Heart left ventricle (tissue), 16 donors: ENCODE results near the gene TADA3. TPM values are rescaled to one million over a fixed set of nuclear protein-coding genes. Genes with fewer than 3 reads are reported as not detected.
A peak's percentile ranks its signal among the peaks of the same experiment; 100 is the strongest.

Experiments used
- ATAC-seq, 4 donors: fragments of 200-7000 bp; cut with Tn5 transposase; one replicate each; pipeline ENCODE4 v1.9.1; 2020 to 2022; ENCODE audit warnings: moderate library complexity in 4 of 4, mild to moderate bottlenecking in 3 of 4, moderate number of reproducible peaks in 1 of 4
- DNase-seq, 5 donors: peaks; one replicate each; pipeline ENCODE4 v3.0.0-alpha.2; 2020
- H3K27ac ChIP-seq, 12 donors: fragments of 200-600 bp; sonication (generic) in 4 of 12; one replicate each; pipeline versions ENCODE4 v1.5.0 to v1.8.0; 2016 to 2022; ENCODE audit warnings: mild to moderate bottlenecking in 2 of 12
- H3K27me3 ChIP-seq, 9 donors: fragments of 200-600 bp; sonication (generic) in 2 of 9; one replicate each; pipeline versions ENCODE4 v1.5.1 to v1.8.0; 2016 to 2022; ENCODE audit warnings: mild to moderate bottlenecking in 3 of 9
- H3K36me3 ChIP-seq, 9 donors: fragments of 200-600 bp; sonication (generic) in 2 of 9; one replicate each; pipeline versions ENCODE4 v1.5.0 to v1.8.0; 2018 to 2022; ENCODE audit warnings: mild to moderate bottlenecking in 2 of 9
- H3K4me1 ChIP-seq, 12 donors: fragments of 200-600 bp; sonication (generic) in 4 of 12; one replicate each; pipeline versions ENCODE4 v1.5.0 to v1.8.0; 2016 to 2022; ENCODE audit warnings: mild to moderate bottlenecking in 3 of 12
- H3K4me3 ChIP-seq, 12 donors: fragments of 200-600 bp; sonication (generic) in 4 of 12; one replicate each; pipeline versions ENCODE4 v1.5.0 to v1.8.0; 2017 to 2022; ENCODE audit warnings: mild to moderate bottlenecking in 9 of 12, moderate library complexity in 4 of 12
- H3K9me3 ChIP-seq, 12 donors: fragments of 200-600 bp; sonication (generic) in 4 of 12; one replicate each; pipeline versions ENCODE4 v1.5.0 to v1.8.0; 2016 to 2022; ENCODE audit warnings: mild to moderate bottlenecking in 1 of 12
- CTCF ChIP-seq, 12 donors: fragments of 200-600 bp; sonication (generic) in 4 of 12; IDR thresholded peaks; one replicate each; pipeline versions ENCODE4 v1.5.0 to v1.8.0; 2018 to 2022; ENCODE audit warnings: antibody characterized with exemption in 12 of 12, mild to moderate bottlenecking in 5 of 12
- POLR2A ChIP-seq, 2 donors: fragments of 450-650 bp; IDR thresholded peaks; one replicate each; pipeline ENCODE4 v1.6.1; 2017; ENCODE audit warnings: antibody characterized with exemption in 2 of 2, mild to moderate bottlenecking in 2 of 2, moderate library complexity in 2 of 2
- WGBS, 4 donors: extraction: QIAGEN DNeasy Blood & Tissue Kit in 2 of 4; methylation state at CpG; one replicate each; pipeline versions ENCODE4 v1.1.5 to v1.1.7; 2013 to 2018; 5-methylcytosine and 5-hydroxymethylcytosine counted together
- intact Hi-C, 10 donors: fragments of 100-400 bp; cut with DNase I; formaldehyde crosslinking; loops; one replicate each; pipeline versions ENCODE4 v1.11.1 to v1.14.2; 2022
- polyA plus RNA-seq, 2 donors: library from polyadenylated mRNA; stranded (reverse); fragments of 200-250 nt; gene quantifications; one replicate each; pipeline ENCODE4 v1.2.3, GENCODE V29; 2013
- total RNA-seq, 9 donors: library from RNA; depleted of rRNA in 2 of 9; stranded (reverse); fragments of >200 nt in 2 of 9; fragmentation: NEBNext Ultra II Directional in 3 of 9; extraction: Animal tissue kit (Norgen Biotek cat#: 25700) in 3 of 9; gene quantifications; one replicate each; pipeline versions ENCODE4 v1.1.0 to v1.2.4, GENCODE V29; 2016 to 2023
- donor health status: ischemic (EF 13 %, LVEDD 7.1; RV severe dilation, severe dysfunction).
- donor health status: healthy with polysubstance abuse.
- donor health status: DM: no; HTN: yes; CAD: no.
- donor health status: DM: no; HTN: no; CAD: no.
- donor health status: ischemic (EF 25% LVEDD 6.9; RV normal size, moderate dysfunction).
- donor health status: ischemic (EF 25% LVEDD 5.7; RV mildly dilated, moderate dysfunction).
- donor health status: healthy.
- donor health status: DM: yes; HTN: yes; CAD: no.
- donor health status: ischemic (EF 35%, LVEDD 5.7; RV mildly dilated, moderate dysfunction).
- donor health status: nonischemic (EF 11% LVEDD 7.7; RV severe dilation, severe dysfunction).
- donor health status: DM: yes; HTN: yes; CAD: no.
- donor health status: PGD.
- donor health status: ischemic (EF 29% LVEDD 5.4; RV normal size, mild dysfunction).
- donor health status: nonischemic (EF 23%, LVEDD 6.1; RV moderate dilation, normal function).

Gene TADA3
- total and polyA plus RNA-seq, 11 donors = 32.8 to 61.5 (median 45.9) TPM

- WGBS, 4 donors = 62 to 73% (median 69%) methylated on average over 7 of the region's 7 CpGs
- DNase-seq = no peak
- intact Hi-C loops = loop anchor here in 1 of 10 donors (5.0 kb wide), 1 partner anchor 33 kb away; no protein-coding TSS in a partner anchor
- H3K27me3 ChIP-seq = no peaks in the 10 kb centered on the region
- H3K4me1 ChIP-seq = peaks cover 0 to 25% (median 0%) of the 10 kb centered on the region in 12 donors
- H3K9me3 ChIP-seq = no peaks in the 10 kb centered on the region
- TF ChIP-seq CTCF (IDR thresholded peaks at IDR 0.05) (no peak), POLR2A (IDR thresholded peaks at IDR 0.05) (no peak)
- no peak overlapping the region for H3K27ac ChIP-seq
- H3K36me3 ChIP-seq = peaks cover 0 to 96% (median 91%) of the 10 kb centered on the region in 9 donors
- peak in 3 of 4 donors; percentile 24 to 33 (median 31) for ATAC-seq
- no peak overlapping the region for H3K4me3 ChIP-seq
These were observed 6.7 kb downstream of the TADA3 start for GRCh38 chr3:9785602-9786001.

- no peaks in the 10 kb centered on the region for H3K9me3 ChIP-seq
- peaks cover 0 to 27% (median 0%) of the 10 kb centered on the region in 12 donors for H3K4me1 ChIP-seq
- 88 to 98% (median 96%) methylated on average over 4 of the region's 4 CpGs for WGBS, 4 donors
- DNase-seq = no peak
- TF ChIP-seq CTCF (IDR thresholded peaks at IDR 0.05) = no peak
- TF ChIP-seq POLR2A (IDR thresholded peaks at IDR 0.05) = no peak
- ATAC-seq = no peak
- peaks cover 0 to 96% (median 91%) of the 10 kb centered on the region in 9 donors for H3K36me3 ChIP-seq
- intact Hi-C loops = loop anchor here in 1 of 10 donors (5.0 kb wide), 1 partner anchor 33 kb away; no protein-coding TSS in a partner anchor
- no peak overlapping the region for H3K4me3 ChIP-seq
- H3K27ac ChIP-seq = no peak overlapping the region
- H3K27me3 ChIP-seq = no peaks in the 10 kb centered on the region
These were observed 7.3 kb downstream of the TADA3 start for GRCh38 chr3:9784965-9785364.

GRCh38 chr3:9783954-9784353, 8.3 kb downstream of the TADA3 start:
- no peak for DNase-seq
- Histone ChIP-seq H3K27ac (no peak overlapping the region), H3K27me3 (no peaks in the 10 kb centered on the region), H3K36me3 (peaks cover 0 to 91% (median 84%) of the 10 kb centered on the region in 9 donors), H3K4me3 (no peak overlapping the region), H3K4me1 (peaks cover 0 to 38% (median 0%) of the 10 kb centered on the region in 12 donors), H3K9me3 (no peaks in the 10 kb centered on the region)
- ATAC-seq = no peak
- intact Hi-C loops = no loop called here
- TF ChIP-seq CTCF (IDR thresholded peaks at IDR 0.05) (no peak), POLR2A (IDR thresholded peaks at IDR 0.05) (no peak)
- WGBS, 4 donors = 91 to 95% (median 94%) methylated on average over 12 to 14 of the region's 14 CpGs

GRCh38 chr3:9782770-9783169, 9.5 kb downstream of the TADA3 start:
- Histone ChIP-seq H3K4me3 (no peak overlapping the region), H3K9me3 (no peaks in the 10 kb centered on the region), H3K27me3 (no peaks in the 10 kb centered on the region), H3K36me3 (peaks cover 0 to 82% (median 75%) of the 10 kb centered on the region in 9 donors), H3K4me1 (peaks cover 0 to 49% (median 0%) of the 10 kb centered on the region in 12 donors), H3K27ac (no peak overlapping the region)
- 37 to 64% (median 53%) methylated on average over 3 of the region's 3 CpGs for WGBS, 4 donors
- intact Hi-C loops = no loop called here
- TF ChIP-seq CTCF (IDR thresholded peaks at IDR 0.05) (peak in 5 of 12 donors; percentile 6 to 22 (median 14)), POLR2A (IDR thresholded peaks at IDR 0.05) (no peak)
- ATAC-seq = no peak
- no peak for DNase-seq
